ENCODE data around the gene MUC12. TPM values are rescaled to one million over a fixed set of nuclear protein-coding genes. Genes with fewer than 3 reads are reported as not detected.
"Not testable (repeated sequence)": the region's sequence is repeated elsewhere in the genome, so short reads cannot be mapped to it uniquely, and the experiment has no call there.

MUC12 gene
- total and polyA plus RNA-seq, 9 donors = 0.31 to 1.4 (median 0.80) TPM

GRCh38 chr7:101035941-101036340, 66.6 kb downstream of the MUC12 start:
- Histone ChIP-seq H3K9me3 (replicated peaks; ENCODE audit: control insufficient read depth, low read depth, low read length) (no peaks in the 10 kb centered on the region), H3K4me3 (ENCODE audit: low read length) (no peak overlapping the region), H3K4me1 (ENCODE audit: control insufficient read depth, insufficient read depth, low read length) (no peaks in the 10 kb centered on the region), H3K36me3 (ENCODE audit: control insufficient read depth, insufficient read depth, low read length) (no peaks in the 10 kb centered on the region), H3K27me3 (ENCODE audit: control insufficient read depth, insufficient read depth, low read length) (no peaks in the 10 kb centered on the region), H3K27ac (ENCODE audit: low read length) (no peak overlapping the region)
- WGBS (ENCODE audit: insufficient coverage) = 66% methylated on average over 4 of the region's 4 CpGs
- DNase-seq = no peak

GRCh38 chr7:101041283-101041682, 71.9 kb downstream of the MUC12 start:
- not testable (repeated sequence) for H3K27ac ChIP-seq (ENCODE audit: low read length); H3K4me3 ChIP-seq (ENCODE audit: low read length); H3K27me3 ChIP-seq (ENCODE audit: control insufficient read depth, insufficient read depth, low read length); H3K36me3 ChIP-seq (ENCODE audit: control insufficient read depth, insufficient read depth, low read length); H3K9me3 ChIP-seq (replicated peaks; ENCODE audit: control insufficient read depth, low read depth, low read length); DNase-seq; H3K4me1 ChIP-seq (ENCODE audit: control insufficient read depth, insufficient read depth, low read length)
- 80% methylated on average over 5 of the region's 6 CpGs for WGBS (ENCODE audit: insufficient coverage)

GRCh38 chr7:101058355-101058754, 89.0 kb downstream of the MUC12 start:
- no peaks in the 10 kb centered on the region for H3K4me1 ChIP-seq (ENCODE audit: control insufficient read depth, insufficient read depth, low read length)
- H3K36me3 ChIP-seq (ENCODE audit: control insufficient read depth, insufficient read depth, low read length) = no peaks in the 10 kb centered on the region
- DNase-seq = peak; percentile 80
- peaks cover 7% of the 10 kb centered on the region for H3K27me3 ChIP-seq (ENCODE audit: control insufficient read depth, insufficient read depth, low read length)
- WGBS (ENCODE audit: insufficient coverage) = 25% methylated on average over 6 of the region's 9 CpGs
- H3K27ac ChIP-seq (ENCODE audit: low read length) = no peak overlapping the region
- H3K9me3 ChIP-seq (replicated peaks; ENCODE audit: control insufficient read depth, low read depth, low read length) = no peaks in the 10 kb centered on the region
- no peak overlapping the region for H3K4me3 ChIP-seq (ENCODE audit: low read length)

- H3K4me3 ChIP-seq (ENCODE audit: low read length) = no peak overlapping the region
- no peaks in the 10 kb centered on the region for H3K9me3 ChIP-seq (replicated peaks; ENCODE audit: control insufficient read depth, low read depth, low read length)
- 23% methylated on average over 8 of the region's 9 CpGs for whole genome bisulfite sequencing (ENCODE audit: insufficient coverage)
- no peaks in the 10 kb centered on the region for H3K4me1 ChIP-seq (ENCODE audit: control insufficient read depth, insufficient read depth, low read length)
- peaks cover 7% of the 10 kb centered on the region for H3K27me3 ChIP-seq (ENCODE audit: control insufficient read depth, insufficient read depth, low read length)
- no peak overlapping the region for H3K27ac ChIP-seq (ENCODE audit: low read length)
- H3K36me3 ChIP-seq (ENCODE audit: control insufficient read depth, insufficient read depth, low read length) = no peaks in the 10 kb centered on the region
- DNase-seq = no peak
Measured at GRCh38 chr7:101059620-101059942, 90.2 kb downstream of the MUC12 start.

- Histone ChIP-seq H3K27me3 (ENCODE audit: control insufficient read depth, insufficient read depth, low read length) (peaks cover 7% of the 10 kb centered on the region), H3K36me3 (ENCODE audit: control insufficient read depth, insufficient read depth, low read length) (no peaks in the 10 kb centered on the region), H3K4me3 (ENCODE audit: low read length) (no peak overlapping the region), H3K4me1 (ENCODE audit: control insufficient read depth, insufficient read depth, low read length) (no peaks in the 10 kb centered on the region), H3K9me3 (replicated peaks; ENCODE audit: control insufficient read depth, low read depth, low read length) (no peaks in the 10 kb centered on the region), H3K27ac (ENCODE audit: low read length) (no peak overlapping the region)
- DNase-seq = no peak
- WGBS (ENCODE audit: insufficient coverage) = no CpG with 5 or more reads among the region's 5 CpGs
Measured at GRCh38 chr7:101060992-101061391, 91.6 kb downstream of the MUC12 start.

GRCh38 chr7:101064176-101064550, 94.8 kb downstream of the MUC12 start:
- H3K27me3 ChIP-seq (ENCODE audit: control insufficient read depth, insufficient read depth, low read length) = peaks cover 13% of the 10 kb centered on the region
- not testable (repeated sequence) for H3K36me3 ChIP-seq (ENCODE audit: control insufficient read depth, insufficient read depth, low read length); H3K4me1 ChIP-seq (ENCODE audit: control insufficient read depth, insufficient read depth, low read length); DNase-seq; H3K9me3 ChIP-seq (replicated peaks; ENCODE audit: control insufficient read depth, low read depth, low read length); H3K27ac ChIP-seq (ENCODE audit: low read length); H3K4me3 ChIP-seq (ENCODE audit: low read length)
- WGBS (ENCODE audit: insufficient coverage) = 68% methylated on average over 9 of the region's 9 CpGs

- H3K9me3 ChIP-seq (replicated peaks; ENCODE audit: control insufficient read depth, low read depth, low read length); H3K36me3 ChIP-seq (ENCODE audit: control insufficient read depth, insufficient read depth, low read length); H3K4me1 ChIP-seq (ENCODE audit: control insufficient read depth, insufficient read depth, low read length); DNase-seq; H3K27ac ChIP-seq (ENCODE audit: low read length); H3K4me3 ChIP-seq (ENCODE audit: low read length): not testable (repeated sequence)
- H3K27me3 ChIP-seq (ENCODE audit: control insufficient read depth, insufficient read depth, low read length) = peaks cover 13% of the 10 kb centered on the region
- WGBS (ENCODE audit: insufficient coverage) = no CpG with 5 or more reads among the region's 3 CpGs
Measured at GRCh38 chr7:101065162-101065561, 95.8 kb downstream of the MUC12 start.

- H3K9me3 ChIP-seq (replicated peaks; ENCODE audit: control insufficient read depth, low read depth, low read length) = no peaks in the 10 kb centered on the region
- peaks cover 12% of the 10 kb centered on the region for H3K27me3 ChIP-seq (ENCODE audit: control insufficient read depth, insufficient read depth, low read length)
- 42% methylated on average over 7 of the region's 15 CpGs for WGBS (ENCODE audit: insufficient coverage)
- H3K36me3 ChIP-seq (ENCODE audit: control insufficient read depth, insufficient read depth, low read length) = no peaks in the 10 kb centered on the region
- DNase-seq = peak; percentile 27
- peaks cover 6% of the 10 kb centered on the region for H3K4me1 ChIP-seq (ENCODE audit: control insufficient read depth, insufficient read depth, low read length)
- no peak overlapping the region for H3K27ac ChIP-seq (ENCODE audit: low read length)
- no peak overlapping the region for H3K4me3 ChIP-seq (ENCODE audit: low read length)
Measured at GRCh38 chr7:101066141-101066832, 96.9 kb downstream of the MUC12 start.

GRCh38 chr7:101066833-101067177, 97.4 kb downstream of the MUC12 start:
- Histone ChIP-seq H3K4me3 (ENCODE audit: low read length) (no peak overlapping the region), H3K27ac (ENCODE audit: low read length) (no peak overlapping the region), H3K9me3 (replicated peaks; ENCODE audit: control insufficient read depth, low read depth, low read length) (no peaks in the 10 kb centered on the region), H3K36me3 (ENCODE audit: control insufficient read depth, insufficient read depth, low read length) (no peaks in the 10 kb centered on the region), H3K27me3 (ENCODE audit: control insufficient read depth, insufficient read depth, low read length) (peaks cover 13% of the 10 kb centered on the region), H3K4me1 (ENCODE audit: control insufficient read depth, insufficient read depth, low read length) (peaks cover 6% of the 10 kb centered on the region)
- 32% methylated on average over 7 of the region's 7 CpGs for WGBS (ENCODE audit: insufficient coverage)
- no peak for DNase-seq

- H3K4me3 ChIP-seq (ENCODE audit: low read length) = no peak overlapping the region
- WGBS (ENCODE audit: insufficient coverage) = 84% methylated on average over 9 of the region's 10 CpGs
- no peaks in the 10 kb centered on the region for H3K9me3 ChIP-seq (replicated peaks; ENCODE audit: control insufficient read depth, low read depth, low read length)
- no peaks in the 10 kb centered on the region for H3K36me3 ChIP-seq (ENCODE audit: control insufficient read depth, insufficient read depth, low read length)
- H3K27ac ChIP-seq (ENCODE audit: low read length) = no peak overlapping the region
- no peak for DNase-seq
- peaks cover 15% of the 10 kb centered on the region for H3K27me3 ChIP-seq (ENCODE audit: control insufficient read depth, insufficient read depth, low read length)
- H3K4me1 ChIP-seq (ENCODE audit: control insufficient read depth, insufficient read depth, low read length) = peaks cover 6% of the 10 kb centered on the region
Measured at GRCh38 chr7:101068401-101068800, 99.0 kb downstream of the MUC12 start.

Data from muscle of leg (tissue), 11 donors.